Measurements from ENCODE around the gene KIF11. TPM values are rescaled to one million over a fixed set of nuclear protein-coding genes. Genes with fewer than 3 reads are reported as not detected.

KIF11 gene
- total and polyA plus RNA-seq, 9 of the 15 experiments (the other 6 are each of a cell fraction or from before 2014, with no cell fraction given): 11.3 to 54.4 (median 29.2) TPM

DNA sequence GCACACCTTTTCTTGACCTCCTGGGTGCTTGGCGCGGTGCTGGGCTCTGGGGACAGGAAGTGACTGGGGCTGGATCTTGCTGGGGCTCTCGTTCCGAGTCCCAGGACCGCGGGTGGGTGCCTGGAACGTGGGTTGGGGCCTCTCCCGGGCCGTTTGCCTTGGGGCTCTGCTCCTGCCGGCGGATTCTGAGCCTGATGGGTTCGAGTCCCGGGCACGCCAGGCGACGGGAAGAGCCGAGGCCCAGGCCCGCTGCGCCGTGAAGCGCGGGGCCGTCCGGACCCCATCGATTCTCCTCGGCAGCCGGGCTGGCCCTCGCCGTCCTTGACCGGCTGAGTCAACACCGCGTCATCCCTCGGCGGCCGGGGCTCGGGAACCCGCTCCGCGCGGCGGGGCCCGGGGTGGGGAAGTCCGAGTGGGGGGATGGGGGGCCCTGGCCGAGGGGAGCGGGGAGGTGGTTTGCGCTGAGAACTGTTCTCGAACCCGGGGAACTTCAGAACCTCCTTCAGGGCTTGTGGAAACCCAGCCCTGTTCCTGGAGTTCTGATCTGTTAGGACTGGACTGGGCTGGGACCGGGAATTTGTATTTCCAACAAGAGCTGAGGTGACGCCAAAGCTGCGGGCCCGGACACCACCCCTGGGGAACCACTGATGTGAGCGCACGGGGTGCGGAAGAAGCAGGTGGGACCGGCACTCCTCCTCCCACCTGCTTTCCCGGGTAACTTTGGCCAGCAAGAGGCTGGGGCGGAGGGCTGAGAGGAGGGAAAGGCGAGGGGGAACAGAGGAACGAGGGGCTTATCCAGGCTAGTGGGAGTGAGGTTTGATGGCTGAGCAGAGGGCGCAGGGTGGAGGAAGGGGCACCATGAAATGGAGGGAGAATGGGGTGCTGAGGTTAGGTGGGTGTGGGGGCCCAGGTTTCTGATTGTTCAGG, 103.0 kb downstream of the KIF11 start:
- Histone ChIP-seq H3K9me3 (replicated peaks; ENCODE audit: control insufficient read depth, insufficient read depth, low read depth, low read length) (no peaks in the 10 kb centered on the region), H3K27ac (ENCODE audit: extremely low read depth, low read depth, low read length) (peak overlapping the region; percentile 91), H3K4me1 (replicated peaks in 1 of 2; ENCODE audit: control insufficient read depth in 2 of 2, insufficient read depth in 2 of 2, low read length in 2 of 2) (peaks cover 28 to 32% of the 10 kb centered on the region in 2 experiments; a peak in 4 of 5 replicates), H3K9ac (ENCODE audit: insufficient read depth in 1 of 2, low read depth in 2 of 2, low read length in 2 of 2) (peak overlapping the region; percentile 84 to 90), H3K4me2 (ENCODE audit: insufficient read depth, low read length) (peak overlapping the region; percentile 80), H3K4me3 (peak overlapping the region; percentile 93), H2AFZ (ENCODE audit: low read depth, low read length) (peak overlapping the region; percentile 25; the same call in 1 of the 2 replicates), H3K27me3 (ENCODE audit: control insufficient read depth in 2 of 2, insufficient read depth in 2 of 2, low read length in 2 of 2) (no peaks in the 10 kb centered on the region), H3K9me1 (ENCODE audit: control insufficient read depth, insufficient read depth, low read length) (no peaks in the 10 kb centered on the region), H3K36me3 (ENCODE audit: control insufficient read depth, insufficient read depth, low read length) (peaks cover 52% of the 10 kb centered on the region), H4K20me1 (replicated peaks; ENCODE audit: control insufficient read depth, insufficient read depth, low read length) (0 out of 2 replicates have a peak, but pooled peaks cover 4% of the 10 kb centered on the region), H3K79me2 (ENCODE audit: control insufficient read depth, insufficient read depth, low read length) (peaks cover 59% of the 10 kb centered on the region)
- FAIRE-seq: no peak
- peak; percentile 61 to 63 (median 61) for DNase-seq (ENCODE audit: extremely low read depth in 1 of 4, low spot score in 3 of 4)
- peak; percentile 58 for ATAC-seq
- ChIA-PET POLR2A (interaction anchor here (0.5 to 1.6 kb wide), 9 partner anchors 24 to 227 kb away, joined by 3 to 5 read pairs (median 3); partner anchors contain the start of gene EXOC6), CTCF (ENCODE audit: low intra/inter-chr PET ratio) (no interaction called here)
- in situ Hi-C loops (cut with MboI): loop anchor here (5.0 kb wide), 1 partner anchor 61 kb away; no protein-coding TSS in a partner anchor
- WGBS (ENCODE audit: insufficient coverage, low coverage, missing lambda C conversion rate): 4% methylated on average over 27 of the region's 61 CpGs
- BruUV-seq (replicated peaks): no TSS peak
- intact Hi-C loops (cut with micrococcal nuclease): loop anchor here (1.0 to 2.0 kb wide), 3 partner anchors 60 to 135 kb away; no protein-coding TSS in a partner anchor
- no peak for TF ChIP-seq ZNF133 (CRISPR knock-in tag; IDR thresholded peaks at IDR 0.05)
- TF ChIP-seq ZNF239 (CRISPR knock-in tag; IDR thresholded peaks at IDR 0.05): no peak
- no peak for TF ChIP-seq ZNF282 (CRISPR knock-in tag; IDR thresholded peaks at IDR 0.05)
- TF ChIP-seq ETV5 (CRISPR knock-in tag; IDR thresholded peaks at IDR 0.05; ENCODE audit: low read depth): no peak
- TF ChIP-seq PURB (CRISPR knock-in tag; IDR thresholded peaks at IDR 0.05; ENCODE audit: low read depth): no peak
- TF ChIP-seq, protein P1, sequence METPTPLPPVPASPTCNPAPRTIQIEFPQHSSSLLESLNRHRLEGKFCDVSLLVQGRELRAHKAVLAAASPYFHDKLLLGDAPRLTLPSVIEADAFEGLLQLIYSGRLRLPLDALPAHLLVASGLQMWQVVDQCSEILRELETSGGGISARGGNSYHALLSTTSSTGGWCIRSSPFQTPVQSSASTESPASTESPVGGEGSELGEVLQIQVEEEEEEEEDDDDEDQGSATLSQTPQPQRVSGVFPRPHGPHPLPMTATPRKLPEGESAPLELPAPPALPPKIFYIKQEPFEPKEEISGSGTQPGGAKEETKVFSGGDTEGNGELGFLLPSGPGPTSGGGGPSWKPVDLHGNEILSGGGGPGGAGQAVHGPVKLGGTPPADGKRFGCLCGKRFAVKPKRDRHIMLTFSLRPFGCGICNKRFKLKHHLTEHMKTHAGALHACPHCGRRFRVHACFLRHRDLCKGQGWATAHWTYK (CRISPR knock-in tag; IDR thresholded peaks at IDR 0.05): peak; percentile 37; the same call in 1 of the 2 replicates
- no peak for TF ChIP-seq MYNN (IDR thresholded peaks at IDR 0.05)
- TF ChIP-seq MYNN (CRISPR knock-in tag; IDR thresholded peaks at IDR 0.05): no peak
- no peak; the same call in 1 of the 2 replicates for TF ChIP-seq PHF8 (IDR thresholded peaks at IDR 0.05; ENCODE audit: borderline replicate concordance, low read length)
- no peak for TF ChIP-seq RBM17 (IDR thresholded peaks at IDR 0.05; ENCODE audit: borderline replicate concordance, low read depth, low read length)
- TF ChIP-seq ZNF431 (CRISPR knock-in tag; IDR thresholded peaks at IDR 0.05): 0 out of 2 replicates have a peak, but pooled peaks have one; percentile 48
- no peak for TF ChIP-seq SMAD4 (CRISPR knock-in tag; conservative IDR thresholded peaks at IDR 0.05)
- no peak; the same call in 1 of the 2 replicates for TF ChIP-seq MBD2 (IDR thresholded peaks at IDR 0.05; ENCODE audit: borderline replicate concordance, low read depth)
- TF ChIP-seq HDGF (IDR thresholded peaks at IDR 0.05): no peak
- no peak for TF ChIP-seq NCOA6 (IDR thresholded peaks at IDR 0.05)
- TF ChIP-seq CBX3 (IDR thresholded peaks at IDR 0.05; ENCODE audit: borderline replicate concordance in 1 of 2, low read length in 2 of 2): no peak
- peak; percentile 69 for TF ChIP-seq ZFX (CRISPR knock-in tag; IDR thresholded peaks at IDR 0.05)
- TF ChIP-seq, protein P2, sequence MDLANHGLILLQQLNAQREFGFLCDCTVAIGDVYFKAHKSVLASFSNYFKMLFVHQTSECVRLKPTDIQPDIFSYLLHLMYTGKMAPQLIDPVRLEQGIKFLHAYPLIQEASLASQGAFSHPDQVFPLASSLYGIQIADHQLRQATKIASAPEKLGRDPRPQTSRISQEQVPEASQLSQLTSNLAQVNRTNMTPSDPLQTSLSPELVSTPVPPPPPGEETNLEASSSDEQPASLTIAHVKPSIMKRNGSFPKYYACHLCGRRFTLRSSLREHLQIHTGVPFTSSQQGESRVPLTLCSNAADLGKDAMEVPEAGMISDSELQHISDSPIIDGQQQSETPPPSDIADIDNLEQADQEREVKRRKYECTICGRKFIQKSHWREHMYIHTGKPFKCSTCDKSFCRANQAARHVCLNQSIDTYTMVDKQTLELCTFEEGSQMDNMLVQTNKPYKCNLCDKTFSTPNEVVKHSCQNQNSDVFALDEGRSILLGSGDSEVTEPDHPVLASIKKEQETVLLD (IDR thresholded peaks at IDR 0.05): peak; percentile 28; the same call in 1 of the 2 replicates
- TF ChIP-seq, protein P3, sequence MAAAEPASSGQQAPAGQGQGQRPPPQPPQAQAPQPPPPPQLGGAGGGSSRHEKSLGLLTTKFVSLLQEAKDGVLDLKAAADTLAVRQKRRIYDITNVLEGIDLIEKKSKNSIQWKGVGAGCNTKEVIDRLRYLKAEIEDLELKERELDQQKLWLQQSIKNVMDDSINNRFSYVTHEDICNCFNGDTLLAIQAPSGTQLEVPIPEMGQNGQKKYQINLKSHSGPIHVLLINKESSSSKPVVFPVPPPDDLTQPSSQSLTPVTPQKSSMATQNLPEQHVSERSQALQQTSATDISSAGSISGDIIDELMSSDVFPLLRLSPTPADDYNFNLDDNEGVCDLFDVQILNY (CRISPR knock-in tag; IDR thresholded peaks at IDR 0.05): no peak

All from K562 (cell line).